ENCODE results near the gene KIF21A. TPM values are rescaled to one million over a fixed set of nuclear protein-coding genes. Genes with fewer than 3 reads are reported as not detected.

KIF21A gene
- total and polyA plus RNA-seq, 2 of the 13 experiments (the other 11 are each of a cell fraction or from before 2014, with no cell fraction given), result 20.6 to 39.7 TPM

GRCh38 chr12:39420043-39420442, 22.9 kb downstream of the KIF21A start (continued):
- no peak for TF ChIP-seq ZNF333 (CRISPR knock-in tag; IDR thresholded peaks at IDR 0.05; ENCODE audit: borderline replicate concordance)

- H3K9me3 ChIP-seq (ENCODE audit: low read length), result no peaks in the 10 kb centered on the region
- POLR2A ChIA-PET, result no interaction called here
- no peak overlapping the region for H3K4me3 ChIP-seq (replicated peaks in 1 of 3; ENCODE audit: insufficient read depth in 1 of 3, low read depth in 2 of 3, low read length in 3 of 3)
- H3K4me2 ChIP-seq (ENCODE audit: low read depth, low read length), result no peak overlapping the region
- TF ChIP-seq NFIB (CRISPR knock-in tag; IDR thresholded peaks at IDR 0.05; ENCODE audit: borderline replicate concordance) (no peak), TFAP4 (IDR thresholded peaks at IDR 0.05; ENCODE audit: borderline replicate concordance, low read depth) (no peak), HCFC1 (IDR thresholded peaks at IDR 0.05; ENCODE audit: low read depth, low read length) (no peak), ZNF180 (CRISPR knock-in tag; IDR thresholded peaks at IDR 0.05; ENCODE audit: borderline replicate concordance, low read depth) (no peak), RBAK (CRISPR knock-in tag; IDR thresholded peaks at IDR 0.05) (no peak), ZNF580 (CRISPR knock-in tag; IDR thresholded peaks at IDR 0.05; ENCODE audit: borderline replicate concordance, low read depth) (no peak), FOXP4 (CRISPR knock-in tag; IDR thresholded peaks at IDR 0.05) (no peak), ISL2 (CRISPR knock-in tag; IDR thresholded peaks at IDR 0.05) (no peak), MAX (IDR thresholded peaks at IDR 0.05) (no peak)
- in situ Hi-C loops (cut with HindIII; ENCODE audit: extremely low pct_ligation_motif_present, low pct_unique_long_range_greater_than_20kb) (no loop called here), intact Hi-C loops (cut with micrococcal nuclease; ENCODE audit: unreplicated experiment) (no loop called here)
- CTCF ChIA-PET (ENCODE audit: low intra/inter-chr PET ratio, low total read pairs), result no interaction called here
- no peak for FAIRE-seq
- no peak for DNase-seq (ENCODE audit: low spot score)
- no peaks in the 10 kb centered on the region for H4K20me1 ChIP-seq (ENCODE audit: insufficient read depth, low read length)
- no peaks in the 10 kb centered on the region for H3K36me3 ChIP-seq (replicated peaks in 1 of 2; ENCODE audit: control insufficient read depth in 1 of 2, insufficient read depth in 2 of 2, low read length in 2 of 2)
- H3K4me1 ChIP-seq (ENCODE audit: insufficient read depth, low read length), result peaks cover 17% of the 10 kb centered on the region
- ATAC-seq, result no peak
- H3K27me3 ChIP-seq (ENCODE audit: control insufficient read depth in 1 of 2, insufficient read depth in 2 of 2, low read length in 2 of 2), result no peaks in the 10 kb centered on the region; a peak in 1 of 5 replicates
- H3K27ac ChIP-seq (ENCODE audit: extremely low read length, insufficient read depth, low read length), result no peak overlapping the region
- WGBS (ENCODE audit: low lambda C conversion rate), result 98% methylated on average over 2 of the region's 2 CpGs
- no TSS peak for BruUV-seq (replicated peaks)
- H3K9ac ChIP-seq (ENCODE audit: insufficient read depth, low read depth, low read length), result no peak overlapping the region
- peaks cover 9% of the 10 kb centered on the region for H3K79me2 ChIP-seq (ENCODE audit: insufficient read depth, low read length)
- no peak overlapping the region for H2AFZ ChIP-seq (ENCODE audit: low read length)
These were observed 23.4 kb downstream of the KIF21A start for GRCh38 chr12:39419471-39419870.
